DOHH2 (cell line): Measurements from ENCODE around the gene NHLH1.

ENCODE experiments used
- CTCF ChIP-seq: fragments of 200-600 bp; sonication (generic); IDR thresholded peaks from one replicate; pipeline ENCODE4 v1.5.1; 2014; ENCODE audit warnings: antibody characterized with exemption, mild to moderate bottlenecking, low read depth, low read length; ENCODE audit not compliant: poor library complexity, severe bottlenecking
- EZH2phosphoT487 ChIP-seq: fragments of 200-600 bp; sonication (generic); IDR thresholded peaks from 2 replicates; pipeline ENCODE4 v1.6.1; 2017; ENCODE audit warnings: borderline replicate concordance, mild to moderate bottlenecking, antibody characterized with exemption, low read length, moderate library complexity, mixed read lengths

DNA sequence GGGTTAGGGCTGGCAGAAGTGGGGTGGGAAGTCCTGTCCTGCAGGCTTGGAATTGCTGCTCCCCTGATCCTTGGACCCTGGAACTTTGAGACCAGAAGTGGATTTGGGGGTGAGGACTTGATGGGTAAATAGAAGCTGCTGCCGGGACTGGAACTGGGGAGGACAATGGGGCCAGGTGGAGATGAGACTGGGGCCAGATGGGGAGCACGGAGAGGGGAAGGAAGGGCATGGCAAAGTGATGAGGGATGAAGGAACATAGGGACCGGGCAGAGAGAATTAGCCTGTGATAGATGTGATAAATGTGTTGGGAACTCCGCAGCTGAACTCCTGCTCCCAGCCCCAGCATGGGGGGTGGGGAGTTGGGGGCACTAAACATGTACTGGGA, 637 bp downstream of the NHLH1 start:
- TF ChIP-seq CTCF (no peak), EZH2phosphoT487 (no peak)
